AG09319 (cell line): Measurements from ENCODE around the gene CCT5.

ENCODE experiments used
- DNase-seq: peaks from one replicate; pipeline ENCODE4 v3.0.0-alpha.2; 2010; ENCODE audit warnings: low read depth; ENCODE audit errors: extremely low read depth
- TF ChIP-seq, protein P1 (sequence below): IDR thresholded peaks from 2 replicates; pipeline ENCODE4 v1.5.1; 2011; ENCODE audit warnings: low read depth, mild to moderate bottlenecking, inconsistent platforms, low read length, moderate library complexity

The CCT5 gene

DNA sequence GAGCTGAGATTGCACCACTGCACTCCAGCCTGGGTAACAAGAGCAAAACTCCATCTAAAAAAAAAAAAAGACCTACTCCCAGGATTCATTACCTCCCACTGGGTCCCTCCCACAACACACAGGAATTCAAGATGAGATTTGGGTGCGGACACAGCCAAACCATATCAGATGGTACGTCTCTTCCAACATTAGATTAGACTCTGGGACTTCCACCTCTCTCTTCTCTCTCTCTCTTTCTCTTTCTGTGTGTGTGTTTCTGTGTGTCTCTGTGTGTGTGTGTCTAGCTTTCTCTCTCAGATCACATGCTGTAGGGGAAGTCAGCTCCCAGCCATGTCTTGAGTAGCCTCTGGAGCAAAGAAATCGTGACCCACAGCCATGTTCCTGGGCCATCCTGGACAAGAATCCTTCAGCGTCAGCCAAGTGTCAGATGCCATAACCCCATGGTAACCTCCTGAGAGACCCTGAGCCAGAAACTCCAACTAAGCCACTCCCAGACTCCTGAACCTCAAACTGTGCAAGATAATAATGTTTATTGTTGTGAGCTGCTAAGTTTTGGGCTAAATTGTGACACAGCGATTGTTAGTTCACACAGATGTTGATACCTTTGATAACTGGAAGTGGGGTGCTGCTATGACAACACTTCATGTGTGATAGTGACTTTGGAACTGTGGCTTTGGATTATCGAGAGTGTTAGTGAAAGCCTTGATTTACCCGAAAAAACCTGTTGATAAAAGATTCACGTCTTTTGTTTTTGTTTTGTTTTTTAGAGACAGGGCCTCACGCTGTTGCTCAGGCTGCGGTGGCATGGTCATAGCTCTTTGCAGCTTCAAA, 61.7 kb downstream of the CCT5 start:
- DNase-seq = no peak
- TF ChIP-seq, protein P1, sequence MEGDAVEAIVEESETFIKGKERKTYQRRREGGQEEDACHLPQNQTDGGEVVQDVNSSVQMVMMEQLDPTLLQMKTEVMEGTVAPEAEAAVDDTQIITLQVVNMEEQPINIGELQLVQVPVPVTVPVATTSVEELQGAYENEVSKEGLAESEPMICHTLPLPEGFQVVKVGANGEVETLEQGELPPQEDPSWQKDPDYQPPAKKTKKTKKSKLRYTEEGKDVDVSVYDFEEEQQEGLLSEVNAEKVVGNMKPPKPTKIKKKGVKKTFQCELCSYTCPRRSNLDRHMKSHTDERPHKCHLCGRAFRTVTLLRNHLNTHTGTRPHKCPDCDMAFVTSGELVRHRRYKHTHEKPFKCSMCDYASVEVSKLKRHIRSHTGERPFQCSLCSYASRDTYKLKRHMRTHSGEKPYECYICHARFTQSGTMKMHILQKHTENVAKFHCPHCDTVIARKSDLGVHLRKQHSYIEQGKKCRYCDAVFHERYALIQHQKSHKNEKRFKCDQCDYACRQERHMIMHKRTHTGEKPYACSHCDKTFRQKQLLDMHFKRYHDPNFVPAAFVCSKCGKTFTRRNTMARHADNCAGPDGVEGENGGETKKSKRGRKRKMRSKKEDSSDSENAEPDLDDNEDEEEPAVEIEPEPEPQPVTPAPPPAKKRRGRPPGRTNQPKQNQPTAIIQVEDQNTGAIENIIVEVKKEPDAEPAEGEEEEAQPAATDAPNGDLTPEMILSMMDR = no peak

DNA sequence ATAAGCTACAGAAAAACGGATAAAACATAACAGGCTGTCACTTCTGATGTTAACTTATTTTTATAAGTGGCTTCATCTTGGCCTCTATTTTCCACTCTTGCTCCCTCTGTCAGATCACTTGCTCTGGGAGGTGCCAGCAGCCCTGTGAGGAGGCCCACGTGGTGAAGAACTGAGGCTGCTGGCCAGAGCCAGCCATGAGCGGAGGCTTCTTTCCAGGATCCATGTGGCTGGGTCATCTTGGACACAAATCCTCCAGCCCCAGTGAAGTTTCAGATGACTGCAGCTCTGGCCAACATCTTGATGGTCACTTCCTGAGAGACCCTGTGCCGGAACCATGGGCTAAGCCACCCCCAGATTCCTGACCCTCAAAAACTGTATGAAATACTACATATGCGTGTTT, 65.1 kb downstream of the CCT5 start:
- TF ChIP-seq, protein P1 = no peak
- no peak for DNase-seq
